ENCODE results near the gene MEI1. TPM values are rescaled to one million over a fixed set of nuclear protein-coding genes. Genes with fewer than 3 reads are reported as not detected.
A peak's percentile ranks its signal among the peaks of the same experiment; 100 is the strongest.
"Not testable (repeated sequence)": the region's sequence is repeated elsewhere in the genome, so short reads cannot be mapped to it uniquely, and the experiment has no call there.

Gene MEI1
- total RNA-seq, 1 donor from 2014 or later = 0.16 TPM

GRCh38 chr22:41832553-41833368, 133.5 kb downstream of the MEI1 start, which contains the start of gene SREBF2:
SREBF2 (plus strand) TSS chr22:41833105; CDS start chr22:41833271, 166 bp downstream.
- DNase-seq (ENCODE audit: low read depth, low spot score) = peak; percentile 99
- peak within 1 kb of the TSS; percentile 98 for H3K27ac Mint-ChIP-seq (ENCODE audit: unreplicated experiment)
- TF ChIP-seq CTCF (conservative IDR thresholded peaks at IDR 0.05) = no peak
- H3K4me3 Mint-ChIP-seq = peak within 1 kb of the TSS; percentile 99
- peaks cover 30% of the 10 kb centered on the region for H3K36me3 Mint-ChIP-seq (ENCODE audit: low read depth)
- peaks cover 58% of the 10 kb centered on the region for H3K4me1 Mint-ChIP-seq
- peaks cover 3% of the 10 kb centered on the region for H3K27me3 Mint-ChIP-seq (ENCODE audit: low read depth)
- no peaks in the 10 kb centered on the region for H3K9me3 Mint-ChIP-seq

GRCh38 chr22:41833369-41834004, 134.2 kb downstream of the MEI1 start:
- H3K27ac Mint-ChIP-seq (ENCODE audit: unreplicated experiment) = peak overlapping the region; percentile 98
- H3K27me3 Mint-ChIP-seq (ENCODE audit: low read depth) = peaks cover 3% of the 10 kb centered on the region
- peak; percentile 14 for DNase-seq (ENCODE audit: low read depth, low spot score)
- H3K9me3 Mint-ChIP-seq = no peaks in the 10 kb centered on the region
- peaks cover 57% of the 10 kb centered on the region for H3K4me1 Mint-ChIP-seq
- H3K36me3 Mint-ChIP-seq (ENCODE audit: low read depth) = peaks cover 33% of the 10 kb centered on the region
- H3K4me3 Mint-ChIP-seq = peak overlapping the region; percentile 99
- no peak for TF ChIP-seq CTCF (conservative IDR thresholded peaks at IDR 0.05)

- no peak for DNase-seq (ENCODE audit: low read depth, low spot score)
- Mint-ChIP-seq H3K4me3 (peak overlapping the region; percentile 99), H3K36me3 (ENCODE audit: low read depth) (peaks cover 38% of the 10 kb centered on the region), H3K27me3 (ENCODE audit: low read depth) (peaks cover 3% of the 10 kb centered on the region), H3K4me1 (peaks cover 56% of the 10 kb centered on the region), H3K27ac (ENCODE audit: unreplicated experiment) (peak overlapping the region; percentile 98), H3K9me3 (no peaks in the 10 kb centered on the region)
- no peak for TF ChIP-seq CTCF (conservative IDR thresholded peaks at IDR 0.05)
These were observed 135.0 kb downstream of the MEI1 start for GRCh38 chr22:41834005-41834944.

GRCh38 chr22:41835462-41835861, 136.2 kb downstream of the MEI1 start:
- not testable (repeated sequence) for DNase-seq (ENCODE audit: low read depth, low spot score); H3K9me3 Mint-ChIP-seq; H3K27me3 Mint-ChIP-seq (ENCODE audit: low read depth); H3K27ac Mint-ChIP-seq (ENCODE audit: unreplicated experiment)
- Mint-ChIP-seq H3K4me1 (peaks cover 62% of the 10 kb centered on the region), H3K36me3 (ENCODE audit: low read depth) (peaks cover 39% of the 10 kb centered on the region), H3K4me3 (peak overlapping the region; percentile 29)

- no peaks in the 10 kb centered on the region for H3K9me3 Mint-ChIP-seq
- H3K4me1 Mint-ChIP-seq = peaks cover 62% of the 10 kb centered on the region
- H3K36me3 Mint-ChIP-seq (ENCODE audit: low read depth) = peaks cover 39% of the 10 kb centered on the region
- DNase-seq (ENCODE audit: low read depth, low spot score) = no peak
- no peak overlapping the region for H3K27ac Mint-ChIP-seq (ENCODE audit: unreplicated experiment)
- H3K4me3 Mint-ChIP-seq = peak overlapping the region; percentile 80
- TF ChIP-seq CTCF (conservative IDR thresholded peaks at IDR 0.05) = no peak
- H3K27me3 Mint-ChIP-seq (ENCODE audit: low read depth) = peaks cover 3% of the 10 kb centered on the region
These were observed 137.2 kb downstream of the MEI1 start for GRCh38 chr22:41836551-41836950.
